ENCODE results near the gene ST13.
A peak's percentile ranks its signal among the peaks of the same experiment; 100 is the strongest.
"Not testable (repeated sequence)": the region's sequence is repeated elsewhere in the genome, so short reads cannot be mapped to it uniquely, and the experiment has no call there.

ST13 gene

GRCh38 chr22:40834619-40835018 is 21.8 kb downstream of the ST13 start:
- DNase-seq, result no peak

GRCh38 chr22:40829131-40829530 is 27.3 kb downstream of the ST13 start:
- no peak for DNase-seq

GRCh38 chr22:40826984-40827741 is 29.3 kb downstream of the ST13 start:
- DNase-seq, result no peak

- DNase-seq, result not testable (repeated sequence)
Observed at GRCh38 chr22:40826292-40826691, 30.1 kb downstream of the ST13 start.

- DNase-seq, result no peak
Observed at GRCh38 chr22:40823426-40823825, 33.0 kb downstream of the ST13 start.

GRCh38 chr22:40819599-40820140 is 36.8 kb downstream of the ST13 start:
- no peak for DNase-seq

GRCh38 chr22:40818747-40819598 is 37.5 kb downstream of the ST13 start, which contains the start of gene SLC25A17:
Gene SLC25A17, minus strand, starts transcription at chr22:40819346. Its CDS starts 98 bp downstream, at chr22:40819248.
- DNase-seq, result peak; percentile 60

GRCh38 chr22:40818192-40818746 is 38.2 kb downstream of the ST13 start:
- DNase-seq, result no peak

- DNase-seq, result no peak
Observed at GRCh38 chr22:40817737-40818136, 38.7 kb downstream of the ST13 start.

GRCh38 chr22:40813912-40814315 is 42.5 kb downstream of the ST13 start:
- no peak for DNase-seq

- no peak for DNase-seq
Observed at GRCh38 chr22:40808018-40808841, 48.2 kb downstream of the ST13 start.

GRCh38 chr22:40806711-40807110 is 49.7 kb downstream of the ST13 start:
- no peak for DNase-seq

GRCh38 chr22:40805699-40806203 is 50.7 kb downstream of the ST13 start:
- DNase-seq, result no peak

GRCh38 chr22:40805239-40805638 is 51.2 kb downstream of the ST13 start:
- no peak for DNase-seq

GRCh38 chr22:40803321-40803720 is 53.1 kb downstream of the ST13 start:
- no peak for DNase-seq

GRCh38 chr22:40799008-40799407 is 57.4 kb downstream of the ST13 start:
- no peak for DNase-seq

- DNase-seq, result no peak
Observed at GRCh38 chr22:40797427-40797826, 59.0 kb downstream of the ST13 start.

GRCh38 chr22:40792451-40792850 is 64.0 kb downstream of the ST13 start:
- DNase-seq, result no peak

GRCh38 chr22:40791241-40791640 is 65.2 kb downstream of the ST13 start:
- DNase-seq, result no peak

GRCh38 chr22:40789131-40789530 is 67.3 kb downstream of the ST13 start:
- no peak for DNase-seq

- no peak for DNase-seq
Observed at GRCh38 chr22:40782521-40782920, 73.9 kb downstream of the ST13 start.

- DNase-seq, result not testable (repeated sequence)
Observed at GRCh38 chr22:40781749-40782148, 74.7 kb downstream of the ST13 start.

Data from DMS79 (cell line).